GM12878 (cell line): ENCODE results near the gene SLC22A24. TPM values are rescaled to one million over a fixed set of nuclear protein-coding genes. Genes with fewer than 3 reads are reported as not detected.

Source experiments
- ATAC-seq: fragments of 200-7000 bp; cut with Tn5 transposase; 3 replicates; pipeline ENCODE4 v1.9.1; 2020; ENCODE audit warnings: mild to moderate bottlenecking, moderate library complexity
- BruUV-seq: library from RNA; stranded (reverse); fragments of 400-500 nt; replicated peaks from 2 replicates; lab custom pipeline; 2021; lab: Mats Ljungman, UMichigan
- CTCF ChIA-PET: fragments of 300-600 bp; sonication (Branson Sonifier 250); formaldehyde crosslinking; extraction: SDS; loops from one replicate; lab custom pipeline; 2021; ENCODE audit warnings: inconsistent platforms; lab: Yijun Ruan, JAX
- POLR2A ChIA-PET: fragments of 350-600 bp; formaldehyde crosslinking; extraction: SDS; loops from one replicate; lab custom pipeline; 2021; ENCODE audit warnings: inconsistent platforms; lab: Charles Lee
- RAD21 ChIA-PET: fragments of 300-600 bp; sonication (Branson Sonifier 250); formaldehyde crosslinking; loops from one replicate; lab custom pipeline; 2023; ENCODE audit warnings: antibody characterized with exemption; ENCODE audit not compliant: unreplicated experiment; lab: Charles Lee
- SMC1A ChIA-PET: fragments of 300-600 bp; sonication (Branson Sonifier 250); formaldehyde crosslinking; loops from one replicate; lab custom pipeline; 2023; ENCODE audit not compliant: unreplicated experiment, uncharacterized antibody; lab: Charles Lee
- DNase-seq: peaks from one replicate; pipeline ENCODE4 v3.0.0-alpha.2; 2011; ENCODE audit warnings: low read depth, low spot score
- FAIRE-seq: peaks from 3 replicates; lab custom pipeline; 2011; peaks lifted over from hg19 to GRCh38; lab: Jason Lieb, UNC
- H2AFZ ChIP-seq: 2 replicates; pipeline ENCODE4 v1.6.0; 2011; ENCODE audit warnings: low read depth, low read length, control low read depth; ENCODE audit not compliant: control insufficient read depth
- H3K27ac ChIP-seq: 2 replicates; pipeline ENCODE4 v1.5.1; 2011; ENCODE audit warnings: control low read depth; ENCODE audit not compliant: control insufficient read depth, insufficient read depth
- H3K27me3 ChIP-seq, 2 experiments: replicated peaks in 1 of 2; 2 replicates each; pipeline versions ENCODE4 v1.6.0 to v1.6.1; 2011; ENCODE audit warnings: low read length in 1 of 2; ENCODE audit not compliant: control insufficient read depth in 2 of 2, insufficient read depth in 2 of 2
- H3K36me3 ChIP-seq, 2 experiments: 2 replicates each; pipeline ENCODE4 v1.5.1; 2011; ENCODE audit warnings: low read length in 1 of 2; ENCODE audit not compliant: control insufficient read depth in 2 of 2, insufficient read depth in 2 of 2
- H3K4me1 ChIP-seq: 2 replicates; pipeline ENCODE4 v1.6.1; 2011; ENCODE audit warnings: mild to moderate bottlenecking, low read length, moderate library complexity, mixed read lengths; ENCODE audit not compliant: control insufficient read depth, insufficient read depth
- H3K4me2 ChIP-seq: 2 replicates; pipeline ENCODE4 v1.6.0; 2011; ENCODE audit warnings: control low read depth; ENCODE audit not compliant: control insufficient read depth, insufficient read depth
- H3K4me3 ChIP-seq: fragments of 200-600 bp; sonication (generic); 2 replicates; pipeline ENCODE4 v1.5.1; 2016
- H3K79me2 ChIP-seq: 2 replicates; pipeline ENCODE4 v1.6.0; 2011; ENCODE audit warnings: low read length; ENCODE audit not compliant: control insufficient read depth, insufficient read depth
- H3K9ac ChIP-seq: 2 replicates; pipeline ENCODE4 v1.8.0; 2011; ENCODE audit warnings: low read length, control low read depth, mixed read lengths; ENCODE audit not compliant: control insufficient read depth, insufficient read depth
- H3K9me3 ChIP-seq: replicated peaks from 3 replicates; pipeline ENCODE4 v1.5.1; 2011; ENCODE audit warnings: mild to moderate bottlenecking, low read length; ENCODE audit not compliant: control insufficient read depth, insufficient read depth
- H4K20me1 ChIP-seq: 2 replicates; pipeline ENCODE4 v1.6.0; 2011; ENCODE audit not compliant: control insufficient read depth, insufficient read depth
- CBX3 ChIP-seq: fragments of 200-600 bp; sonication (generic); IDR thresholded peaks from 2 replicates; pipeline ENCODE4 v1.6.1; 2016; ENCODE audit warnings: low read depth, borderline replicate concordance
- POLR2A ChIP-seq: IDR thresholded peaks from 2 replicates; pipeline ENCODE4 v1.6.1; 2011; ENCODE audit warnings: low read depth, mild to moderate bottlenecking, low read length
- RB1 ChIP-seq: fragments of 450-650 bp; formaldehyde crosslinking; IDR thresholded peaks from 2 replicates; pipeline ENCODE4 v1.6.1; 2017; ENCODE audit warnings: mild to moderate bottlenecking, borderline replicate concordance
- SMAD5 ChIP-seq: IDR thresholded peaks from 2 replicates; pipeline ENCODE4 v1.6.1; 2016; ENCODE audit warnings: antibody characterized with exemption, low read depth
- WGBS: methylation state at CpG from one replicate; pipeline ENCODE4 v1.1.6; 2016; ENCODE audit warnings: low lambda C conversion rate; ENCODE audit not compliant: insufficient replicate concordance, insufficient coverage; ENCODE audit errors: missing lambda C conversion rate; 5-methylcytosine and 5-hydroxymethylcytosine counted together
- in situ Hi-C: fragments of 300-500 bp; cut with MboI; formaldehyde crosslinking; loops from 9 replicates; pipeline ENCODE4 v1.14.3; 2018; ENCODE audit warnings: mixed read lengths
- intact Hi-C: fragments of 100-400 bp; cut with micrococcal nuclease; formaldehyde crosslinking; loops from one replicate; pipeline ENCODE4 v1.14.2; 2022; ENCODE audit not compliant: unreplicated experiment
- polyA plus RNA-seq, 11 experiments: library from polyadenylated mRNA; depleted of rRNA in 4 of 11; unstranded in 6 of 11; stranded (reverse) in 5 of 11; fragments of >200 nt; fragmentation: Nextera tagmentation in 4 of 11; fragmentation: Illumina TruSeq in 1 of 11; extraction: Ambion mirVana in 4 of 11; extraction: Trizol in 1 of 11; gene quantifications; 1 replicate in 1 of 11; 2 replicates in 10 of 11; pipeline versions ENCODE4 v1.2.1 to v1.2.3, GENCODE V29; 2011 to 2016; ENCODE audit warnings: inconsistent platforms in 2 of 11, missing spikeins in 2 of 11, low read depth in 1 of 11
- total RNA-seq, 4 experiments: library from RNA; depleted of rRNA in 3 of 4; stranded (reverse); fragments of >200 nt in 3 of 4; fragmentation: Illumina TruSeq in 1 of 4; extraction: Trizol in 1 of 4; gene quantifications; 2 replicates each; pipeline versions ENCODE4 v1.2.1 to v1.2.3, GENCODE V29; 2013 to 2021
- TF ChIP-seq, protein P1 (sequence below): fragments of 450-650 bp; IDR thresholded peaks from 2 replicates; pipeline ENCODE4 v1.6.1; 2017; ENCODE audit warnings: mild to moderate bottlenecking
- TF ChIP-seq, protein P2 (sequence below): fragments of 450-650 bp; formaldehyde crosslinking; IDR thresholded peaks from 2 replicates; pipeline ENCODE4 v1.4.0; 2022; ENCODE audit warnings: mild to moderate bottlenecking, moderate library complexity
- TF ChIP-seq, protein P3 (sequence below): fragments of 450-650 bp; IDR thresholded peaks from 2 replicates; pipeline ENCODE4 v1.6.1; 2017; ENCODE audit warnings: mild to moderate bottlenecking, moderate library complexity

SLC22A24 gene
- total and polyA plus RNA-seq, 10 of the 15 experiments (the other 5 are each of a cell fraction or from before 2014, with no cell fraction given), result not detected

DNA sequence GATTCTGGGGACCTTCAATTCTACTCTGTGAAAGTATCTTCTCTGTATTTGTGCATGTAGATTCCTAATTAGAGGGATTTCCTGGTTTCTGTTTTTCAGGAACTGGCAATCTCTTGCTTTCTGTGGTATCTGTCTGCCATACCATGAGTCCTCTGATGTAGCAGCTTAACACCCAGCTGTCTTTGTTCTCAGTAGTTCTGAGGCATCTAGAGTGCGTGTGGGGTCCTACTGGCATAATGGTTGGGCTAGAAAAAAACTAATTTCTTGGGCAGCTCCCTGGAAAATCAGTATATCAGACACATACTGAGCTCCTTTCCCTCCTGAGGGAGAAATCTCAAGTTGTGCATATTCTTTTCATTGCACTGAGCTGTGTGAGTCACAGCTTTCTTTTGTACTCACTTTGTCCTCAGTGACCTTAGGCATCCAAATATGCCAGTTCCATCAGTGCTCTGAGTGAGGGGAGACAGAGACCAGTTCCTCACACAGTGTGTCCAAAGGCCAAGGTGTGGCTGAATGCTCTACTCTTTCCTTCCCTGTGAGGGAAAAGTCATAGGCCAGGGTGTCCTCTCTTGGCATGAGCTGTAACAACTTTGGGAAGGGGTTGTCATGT is 35.5 kb upstream of the SLC22A24 start:
- H3K36me3 ChIP-seq, result no peaks in the 10 kb centered on the region
- H4K20me1 ChIP-seq, result no peaks in the 10 kb centered on the region
- no peaks in the 10 kb centered on the region for H3K9me3 ChIP-seq
- POLR2A ChIA-PET, result no interaction called here
- no peak overlapping the region for H3K4me3 ChIP-seq
- FAIRE-seq, result no peak
- in situ Hi-C loops (no loop called here), intact Hi-C loops (no loop called here)
- TF ChIP-seq, protein P1, sequence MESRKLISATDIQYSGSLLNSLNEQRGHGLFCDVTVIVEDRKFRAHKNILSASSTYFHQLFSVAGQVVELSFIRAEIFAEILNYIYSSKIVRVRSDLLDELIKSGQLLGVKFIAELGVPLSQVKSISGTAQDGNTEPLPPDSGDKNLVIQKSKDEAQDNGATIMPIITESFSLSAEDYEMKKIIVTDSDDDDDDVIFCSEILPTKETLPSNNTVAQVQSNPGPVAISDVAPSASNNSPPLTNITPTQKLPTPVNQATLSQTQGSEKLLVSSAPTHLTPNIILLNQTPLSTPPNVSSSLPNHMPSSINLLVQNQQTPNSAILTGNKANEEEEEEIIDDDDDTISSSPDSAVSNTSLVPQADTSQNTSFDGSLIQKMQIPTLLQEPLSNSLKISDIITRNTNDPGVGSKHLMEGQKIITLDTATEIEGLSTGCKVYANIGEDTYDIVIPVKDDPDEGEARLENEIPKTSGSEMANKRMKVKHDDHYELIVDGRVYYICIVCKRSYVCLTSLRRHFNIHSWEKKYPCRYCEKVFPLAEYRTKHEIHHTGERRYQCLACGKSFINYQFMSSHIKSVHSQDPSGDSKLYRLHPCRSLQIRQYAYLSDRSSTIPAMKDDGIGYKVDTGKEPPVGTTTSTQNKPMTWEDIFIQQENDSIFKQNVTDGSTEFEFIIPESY, result no peak
- TF ChIP-seq, protein P2, sequence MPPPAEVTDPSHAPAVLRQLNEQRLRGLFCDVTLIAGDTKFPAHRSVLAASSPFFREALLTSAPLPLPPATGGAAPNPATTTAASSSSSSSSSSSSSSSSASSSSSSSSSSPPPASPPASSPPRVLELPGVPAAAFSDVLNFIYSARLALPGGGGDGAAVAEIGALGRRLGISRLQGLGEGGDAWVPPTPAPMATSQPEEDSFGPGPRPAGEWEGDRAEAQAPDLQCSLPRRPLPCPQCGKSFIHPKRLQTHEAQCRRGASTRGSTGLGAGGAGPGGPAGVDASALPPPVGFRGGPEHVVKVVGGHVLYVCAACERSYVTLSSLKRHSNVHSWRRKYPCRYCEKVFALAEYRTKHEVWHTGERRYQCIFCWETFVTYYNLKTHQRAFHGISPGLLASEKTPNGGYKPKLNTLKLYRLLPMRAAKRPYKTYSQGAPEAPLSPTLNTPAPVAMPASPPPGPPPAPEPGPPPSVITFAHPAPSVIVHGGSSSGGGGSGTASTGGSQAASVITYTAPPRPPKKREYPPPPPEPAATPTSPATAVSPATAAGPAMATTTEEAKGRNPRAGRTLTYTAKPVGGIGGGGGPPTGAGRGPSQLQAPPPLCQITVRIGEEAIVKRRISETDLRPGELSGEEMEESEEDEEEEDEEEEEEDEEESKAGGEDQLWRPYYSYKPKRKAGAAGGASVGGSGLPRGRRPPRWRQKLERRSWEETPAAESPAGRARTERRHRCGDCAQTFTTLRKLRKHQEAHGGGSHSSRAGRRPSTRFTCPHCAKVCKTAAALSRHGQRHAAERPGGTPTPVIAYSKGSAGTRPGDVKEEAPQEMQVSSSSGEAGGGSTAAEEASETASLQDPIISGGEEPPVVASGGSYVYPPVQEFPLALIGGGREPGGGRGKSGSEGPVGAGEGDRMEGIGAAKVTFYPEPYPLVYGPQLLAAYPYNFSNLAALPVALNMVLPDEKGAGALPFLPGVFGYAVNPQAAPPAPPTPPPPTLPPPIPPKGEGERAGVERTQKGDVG (CRISPR knock-in tag), result no peak
- TF ChIP-seq POLR2A, result no peak
- TF ChIP-seq, protein P3, sequence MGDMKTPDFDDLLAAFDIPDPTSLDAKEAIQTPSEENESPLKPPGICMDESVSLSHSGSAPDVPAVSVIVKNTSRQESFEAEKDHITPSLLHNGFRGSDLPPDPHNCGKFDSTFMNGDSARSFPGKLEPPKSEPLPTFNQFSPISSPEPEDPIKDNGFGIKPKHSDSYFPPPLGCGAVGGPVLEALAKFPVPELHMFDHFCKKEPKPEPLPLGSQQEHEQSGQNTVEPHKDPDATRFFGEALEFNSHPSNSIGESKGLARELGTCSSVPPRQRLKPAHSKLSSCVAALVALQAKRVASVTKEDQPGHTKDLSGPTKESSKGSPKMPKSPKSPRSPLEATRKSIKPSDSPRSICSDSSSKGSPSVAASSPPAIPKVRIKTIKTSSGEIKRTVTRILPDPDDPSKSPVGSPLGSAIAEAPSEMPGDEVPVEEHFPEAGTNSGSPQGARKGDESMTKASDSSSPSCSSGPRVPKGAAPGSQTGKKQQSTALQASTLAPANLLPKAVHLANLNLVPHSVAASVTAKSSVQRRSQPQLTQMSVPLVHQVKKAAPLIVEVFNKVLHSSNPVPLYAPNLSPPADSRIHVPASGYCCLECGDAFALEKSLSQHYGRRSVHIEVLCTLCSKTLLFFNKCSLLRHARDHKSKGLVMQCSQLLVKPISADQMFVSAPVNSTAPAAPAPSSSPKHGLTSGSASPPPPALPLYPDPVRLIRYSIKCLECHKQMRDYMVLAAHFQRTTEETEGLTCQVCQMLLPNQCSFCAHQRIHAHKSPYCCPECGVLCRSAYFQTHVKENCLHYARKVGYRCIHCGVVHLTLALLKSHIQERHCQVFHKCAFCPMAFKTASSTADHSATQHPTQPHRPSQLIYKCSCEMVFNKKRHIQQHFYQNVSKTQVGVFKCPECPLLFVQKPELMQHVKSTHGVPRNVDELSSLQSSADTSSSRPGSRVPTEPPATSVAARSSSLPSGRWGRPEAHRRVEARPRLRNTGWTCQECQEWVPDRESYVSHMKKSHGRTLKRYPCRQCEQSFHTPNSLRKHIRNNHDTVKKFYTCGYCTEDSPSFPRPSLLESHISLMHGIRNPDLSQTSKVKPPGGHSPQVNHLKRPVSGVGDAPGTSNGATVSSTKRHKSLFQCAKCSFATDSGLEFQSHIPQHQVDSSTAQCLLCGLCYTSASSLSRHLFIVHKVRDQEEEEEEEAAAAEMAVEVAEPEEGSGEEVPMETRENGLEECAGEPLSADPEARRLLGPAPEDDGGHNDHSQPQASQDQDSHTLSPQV, result no peak
- no peak for TF ChIP-seq CBX3
- TF ChIP-seq RB1, result no peak
- TF ChIP-seq SMAD5, result no peak
- no peak overlapping the region for H3K27ac ChIP-seq
- no peaks in the 10 kb centered on the region for H3K79me2 ChIP-seq
- H3K27me3 ChIP-seq, result no peaks in the 10 kb centered on the region
- no peak for ATAC-seq
- no peak overlapping the region for H3K4me2 ChIP-seq
- DNase-seq, result no peak
- SMC1A ChIA-PET, result no interaction called here
- H3K4me1 ChIP-seq, result no peaks in the 10 kb centered on the region
- RAD21 ChIA-PET, result no interaction called here
- H2AFZ ChIP-seq, result no peak overlapping the region
- no peak overlapping the region for H3K9ac ChIP-seq
- BruUV-seq, result no TSS peak
- CTCF ChIA-PET, result no interaction called here
- WGBS, result 0% methylated on average over 1 of the region's 1 CpG
